Uterus (tissue), 4 donors: ENCODE data around the gene INPP5J. TPM values are rescaled to one million over a fixed set of nuclear protein-coding genes. Genes with fewer than 3 reads are reported as not detected.

Source experiments
- DNase-seq, 2 donors: peaks; one replicate each; pipeline ENCODE4 v3.0.0-alpha.2; 2019 to 2020
- H3K27ac ChIP-seq, 2 donors: fragments of 200-600 bp; sonication (generic); 1 replicate in 1 of 2; 2 replicates in 1 of 2; pipeline ENCODE4 v1.5.1; 2016 to 2018
- H3K27me3 ChIP-seq, 2 donors: fragments of 200-600 bp; sonication (generic); one replicate each; pipeline ENCODE4 v1.5.1; 2018 to 2019; ENCODE audit warnings: control low read depth in 1 of 2
- H3K36me3 ChIP-seq, 2 donors: fragments of 200-600 bp; sonication (generic); one replicate each; pipeline ENCODE4 v1.5.1; 2019; ENCODE audit warnings: control low read depth in 1 of 2
- H3K4me1 ChIP-seq, 2 donors: fragments of 200-600 bp; sonication (generic); one replicate each; pipeline ENCODE4 v1.5.1; 2018 to 2019; ENCODE audit warnings: control low read depth in 1 of 2
- H3K4me3 ChIP-seq, 2 donors: fragments of 200-600 bp; sonication (generic); 1 replicate in 1 of 2; 2 replicates in 1 of 2; pipeline ENCODE4 v1.5.1; 2018 to 2019; ENCODE audit warnings: mild to moderate bottlenecking in 1 of 2
- H3K9me3 ChIP-seq, 2 donors: fragments of 200-600 bp; sonication (generic); one replicate each; pipeline ENCODE4 v1.5.1; 2019; ENCODE audit warnings: control low read depth in 1 of 2
- POLR2A ChIP-seq, 2 donors: fragments of 450-650 bp; IDR thresholded peaks; one replicate each; pipeline ENCODE4 v1.6.1; 2016; ENCODE audit warnings: antibody characterized with exemption in 2 of 2, mild to moderate bottlenecking in 1 of 2, moderate library complexity in 1 of 2
- intact Hi-C: fragments of 100-400 bp; cut with DNase I; formaldehyde crosslinking; loops from one replicate; pipeline ENCODE4 v1.15.1; 2023; ENCODE audit warnings: low total_unique reads
- total RNA-seq, 4 donors: library from RNA; depleted of rRNA in 3 of 4; stranded (reverse); fragments of >200 nt in 3 of 4; gene quantifications; one replicate each; pipeline versions ENCODE4 v1.1.0 to v1.2.4, GENCODE V29; 2014 to 2023
- TF ChIP-seq, protein P1 (sequence below), 4 experiments: fragments of 200-600 bp in 2 of 4; fragments of 450-650 bp in 2 of 4; sonication (generic) in 2 of 4; IDR thresholded peaks; one replicate each; pipeline ENCODE4 v1.5.1; 2016 to 2019; ENCODE audit warnings: antibody characterized with exemption in 4 of 4, mild to moderate bottlenecking in 2 of 4, moderate library complexity in 1 of 4
- donor health status: DM: yes; HTN: yes; CAD: no.

The INPP5J gene
- total RNA-seq, 4 donors from 2014 or later = 0.59 to 7.9 (median 3.0) TPM

DNA sequence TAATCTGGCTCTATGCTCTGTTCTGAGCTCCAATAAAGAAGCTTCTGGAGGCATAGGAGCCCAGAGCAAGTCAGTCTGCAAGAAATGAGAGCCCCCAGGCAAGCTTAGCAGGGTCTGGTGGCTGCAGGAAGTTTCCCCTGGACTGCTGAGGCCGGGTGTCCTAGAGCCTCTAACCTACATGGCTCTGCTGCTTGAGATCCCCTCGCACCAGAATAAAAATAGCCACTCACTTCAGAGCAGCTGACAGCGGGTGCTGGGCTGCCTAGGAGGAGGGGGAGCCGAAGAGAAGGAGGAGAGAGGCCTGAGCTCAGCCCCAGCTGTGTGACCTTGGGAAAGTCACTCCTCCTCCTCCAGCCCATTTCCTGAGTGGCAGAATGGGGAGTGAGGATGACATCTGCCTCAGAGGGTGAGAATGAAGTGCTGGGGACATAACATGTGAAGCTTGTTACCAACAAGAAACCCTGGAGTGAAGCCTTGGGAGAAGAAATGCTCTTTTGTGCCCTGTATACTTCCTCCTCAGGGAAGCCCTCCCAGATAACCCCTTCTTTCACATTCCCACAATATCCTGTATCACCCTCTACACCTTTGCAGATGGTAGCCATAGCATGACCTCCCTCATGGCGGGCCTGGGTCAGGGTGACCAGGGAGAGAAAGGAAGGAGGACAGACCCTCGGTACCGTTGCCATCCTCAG is 3.6 kb upstream of the INPP5J start:
- DNase-seq = no peak
- Histone ChIP-seq H3K4me1 (peaks cover 0 to 6% of the 10 kb centered on the region in 2 donors), H3K4me3 (no peak overlapping the region), H3K27me3 (no peaks in the 10 kb centered on the region), H3K9me3 (no peaks in the 10 kb centered on the region), H3K36me3 (no peaks in the 10 kb centered on the region), H3K27ac (no peak overlapping the region)
- TF ChIP-seq POLR2A (IDR thresholded peaks at IDR 0.05) = no peak
- intact Hi-C loops = no loop called here

DNA sequence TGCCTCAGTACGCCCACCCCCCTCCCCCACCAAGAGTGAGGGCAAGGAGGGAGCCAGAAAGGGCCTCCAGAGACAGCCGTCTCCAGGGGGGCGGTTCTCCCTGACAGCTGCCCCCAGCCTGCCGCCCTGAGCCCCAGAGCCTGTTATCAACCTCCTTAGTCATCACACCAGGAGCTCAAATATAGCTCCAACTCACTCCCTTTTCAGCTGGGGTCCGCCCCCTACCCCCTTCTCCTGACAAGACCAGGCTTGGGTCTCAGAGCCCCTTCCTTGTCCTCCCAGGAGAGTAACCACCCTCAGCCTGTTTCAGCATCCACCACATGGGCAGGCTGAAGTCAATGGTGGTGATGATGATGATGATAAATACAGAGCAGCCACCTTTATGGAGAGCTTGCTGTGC is 2.5 kb upstream of the INPP5J start:
- no peak for TF ChIP-seq POLR2A (IDR thresholded peaks at IDR 0.05)
- H3K4me3 ChIP-seq = no peak overlapping the region
- peaks cover 0 to 6% of the 10 kb centered on the region in 2 donors for H3K4me1 ChIP-seq
- H3K36me3 ChIP-seq = no peaks in the 10 kb centered on the region
- DNase-seq = no peak
- no peaks in the 10 kb centered on the region for H3K9me3 ChIP-seq
- no peak overlapping the region for H3K27ac ChIP-seq
- intact Hi-C loops = no loop called here
- H3K27me3 ChIP-seq = no peaks in the 10 kb centered on the region

DNA sequence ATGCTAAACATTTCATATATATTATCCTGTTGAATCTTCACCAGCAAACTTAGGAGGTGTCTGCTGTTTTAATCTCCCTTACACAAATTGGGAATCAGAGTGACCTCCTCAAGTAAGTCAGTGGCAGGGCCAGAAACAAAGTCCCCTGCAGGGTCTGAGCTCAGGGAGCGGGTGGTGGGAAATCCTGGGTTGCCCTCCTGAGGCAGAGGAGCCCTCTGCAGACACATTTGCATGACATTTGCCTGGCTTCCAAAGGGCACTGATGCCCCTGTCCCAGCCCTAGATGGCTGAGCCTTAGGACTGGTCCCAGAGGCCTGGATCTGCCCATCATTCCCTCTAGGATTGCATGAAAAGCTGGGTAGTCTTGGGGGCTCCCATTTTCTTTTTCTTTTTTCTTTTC is 2.1 kb upstream of the INPP5J start:
- intact Hi-C loops = no loop called here
- H3K4me1 ChIP-seq = peaks cover 0 to 6% of the 10 kb centered on the region in 2 donors
- DNase-seq = no peak

DNA sequence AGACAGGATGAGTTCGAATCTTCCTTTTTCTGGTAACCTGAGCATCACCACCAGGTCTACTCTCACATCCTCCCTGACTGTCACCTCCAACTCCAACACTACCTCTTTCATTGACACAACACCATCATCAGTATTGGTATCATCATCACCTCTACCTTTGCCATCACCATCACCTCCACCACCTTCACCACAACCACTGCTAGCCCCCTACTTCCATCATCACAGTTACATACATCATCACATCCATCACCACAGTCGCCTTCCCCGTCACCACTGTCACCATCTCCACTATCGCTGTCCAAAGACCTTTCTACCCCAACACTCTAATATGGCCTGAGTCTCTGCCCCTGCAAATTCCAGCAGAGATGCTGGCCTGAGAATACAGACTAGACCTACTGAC is 1.4 kb upstream of the INPP5J start:
- no peak for TF ChIP-seq POLR2A (IDR thresholded peaks at IDR 0.05)
- TF ChIP-seq, protein P1, sequence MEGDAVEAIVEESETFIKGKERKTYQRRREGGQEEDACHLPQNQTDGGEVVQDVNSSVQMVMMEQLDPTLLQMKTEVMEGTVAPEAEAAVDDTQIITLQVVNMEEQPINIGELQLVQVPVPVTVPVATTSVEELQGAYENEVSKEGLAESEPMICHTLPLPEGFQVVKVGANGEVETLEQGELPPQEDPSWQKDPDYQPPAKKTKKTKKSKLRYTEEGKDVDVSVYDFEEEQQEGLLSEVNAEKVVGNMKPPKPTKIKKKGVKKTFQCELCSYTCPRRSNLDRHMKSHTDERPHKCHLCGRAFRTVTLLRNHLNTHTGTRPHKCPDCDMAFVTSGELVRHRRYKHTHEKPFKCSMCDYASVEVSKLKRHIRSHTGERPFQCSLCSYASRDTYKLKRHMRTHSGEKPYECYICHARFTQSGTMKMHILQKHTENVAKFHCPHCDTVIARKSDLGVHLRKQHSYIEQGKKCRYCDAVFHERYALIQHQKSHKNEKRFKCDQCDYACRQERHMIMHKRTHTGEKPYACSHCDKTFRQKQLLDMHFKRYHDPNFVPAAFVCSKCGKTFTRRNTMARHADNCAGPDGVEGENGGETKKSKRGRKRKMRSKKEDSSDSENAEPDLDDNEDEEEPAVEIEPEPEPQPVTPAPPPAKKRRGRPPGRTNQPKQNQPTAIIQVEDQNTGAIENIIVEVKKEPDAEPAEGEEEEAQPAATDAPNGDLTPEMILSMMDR (IDR thresholded peaks at IDR 0.05) = no peak
- Histone ChIP-seq H3K4me3 (no peak overlapping the region), H3K27ac (no peak overlapping the region), H3K4me1 (peaks cover 0 to 6% of the 10 kb centered on the region in 2 donors), H3K9me3 (no peaks in the 10 kb centered on the region), H3K27me3 (no peaks in the 10 kb centered on the region), H3K36me3 (no peaks in the 10 kb centered on the region)
- intact Hi-C loops = no loop called here
- no peak for DNase-seq

More for the DNA sequence above, 2.1 kb upstream of the INPP5J start:
- H3K27ac ChIP-seq = no peak overlapping the region
- no peaks in the 10 kb centered on the region for H3K27me3 ChIP-seq
- TF ChIP-seq, protein P1 (IDR thresholded peaks at IDR 0.05) = no peak
- TF ChIP-seq POLR2A (IDR thresholded peaks at IDR 0.05) = no peak
- no peaks in the 10 kb centered on the region for H3K36me3 ChIP-seq
- H3K4me3 ChIP-seq = no peak overlapping the region
- H3K9me3 ChIP-seq = no peaks in the 10 kb centered on the region

DNA sequence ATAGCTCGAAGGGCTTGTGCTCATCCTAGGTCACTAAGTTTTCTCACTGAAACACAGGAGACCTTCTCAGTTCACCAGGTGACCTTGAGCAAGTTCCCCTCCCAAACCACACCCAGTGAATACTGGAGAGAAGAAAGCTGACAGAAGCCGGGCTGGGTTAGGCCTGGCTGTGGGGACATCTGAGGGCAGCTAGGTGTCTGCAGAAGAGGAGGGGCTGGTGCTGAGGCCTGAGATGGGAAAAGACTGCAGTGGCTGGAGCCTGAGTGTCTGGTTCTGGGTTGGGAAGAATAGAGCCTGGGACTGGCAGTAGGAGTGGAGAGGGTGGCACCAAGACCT is 602 bp upstream of the INPP5J start:
- no peak for DNase-seq
- intact Hi-C loops = no loop called here
- Histone ChIP-seq H3K36me3 (no peaks in the 10 kb centered on the region), H3K4me1 (peaks cover 0 to 6% of the 10 kb centered on the region in 2 donors), H3K4me3 (peak overlapping the region in 1 of 2 donors; percentile 40), H3K27ac (peak overlapping the region in 1 of 2 donors; percentile 66), H3K27me3 (no peaks in the 10 kb centered on the region), H3K9me3 (no peaks in the 10 kb centered on the region)
- TF ChIP-seq POLR2A (IDR thresholded peaks at IDR 0.05) = no peak
- TF ChIP-seq, protein P1 (IDR thresholded peaks at IDR 0.05) = no peak

DNA sequence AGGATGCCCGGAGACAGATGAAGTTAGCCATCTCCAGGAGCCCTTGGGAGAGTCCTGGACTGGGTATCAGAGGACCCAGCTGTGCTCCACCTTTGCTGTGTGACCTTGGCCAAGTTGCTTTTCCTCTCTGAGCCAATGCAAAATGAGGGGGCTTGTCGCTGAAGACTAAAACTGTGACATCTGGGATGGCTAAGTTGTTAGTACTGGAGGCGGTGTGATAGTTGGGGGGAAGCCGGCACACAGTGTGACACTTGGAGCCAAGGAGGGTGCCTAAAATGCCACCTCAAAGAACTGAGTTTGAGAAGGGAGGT is 481 bp downstream of the INPP5J start:
- Histone ChIP-seq H3K4me1 (peaks cover 0 to 6% of the 10 kb centered on the region in 2 donors), H3K36me3 (no peaks in the 10 kb centered on the region), H3K4me3 (peak overlapping the region; percentile 30 to 40), H3K27me3 (no peaks in the 10 kb centered on the region), H3K9me3 (no peaks in the 10 kb centered on the region), H3K27ac (peak overlapping the region; percentile 35 to 66)
- intact Hi-C loops = no loop called here
- TF ChIP-seq POLR2A (IDR thresholded peaks at IDR 0.05) = no peak
- TF ChIP-seq, protein P1 (IDR thresholded peaks at IDR 0.05) = no peak
- no peak for DNase-seq
